Tibial artery (tissue), 4 donors: ENCODE data around the gene KCNN3.

ENCODE experiments used
- DNase-seq, 2 donors: peaks; one replicate each; pipeline ENCODE4 v3.0.0-alpha.2; 2019
- H3K27ac ChIP-seq, 2 donors: fragments of 200-600 bp; sonication (generic) in 1 of 2; 1 replicate in 1 of 2; 2 replicates in 1 of 2; pipeline ENCODE4 v1.5.1; 2018 to 2019; ENCODE audit warnings: mild to moderate bottlenecking in 1 of 2
- H3K27me3 ChIP-seq, 2 donors: fragments of 200-600 bp; sonication (generic) in 1 of 2; one replicate each; pipeline versions ENCODE4 v1.5.1 to v1.6.0; 2016 to 2019
- H3K36me3 ChIP-seq, 3 donors: fragments of 200-600 bp; sonication (generic) in 2 of 3; one replicate each; pipeline ENCODE4 v1.5.1; 2016 to 2019; ENCODE audit warnings: mild to moderate bottlenecking in 2 of 3
- H3K4me1 ChIP-seq, 4 donors: fragments of 200-600 bp; sonication (generic) in 2 of 4; 1 replicate in 3 of 4; 2 replicates in 1 of 4; pipeline ENCODE4 v1.5.1; 2016 to 2019
- H3K4me3 ChIP-seq, 2 donors: fragments of 200-600 bp; sonication (generic) in 1 of 2; 1 replicate in 1 of 2; 2 replicates in 1 of 2; pipeline ENCODE4 v1.5.1; 2018 to 2019; ENCODE audit warnings: mild to moderate bottlenecking in 2 of 2
- H3K9me3 ChIP-seq, 3 donors: fragments of 200-600 bp; sonication (generic) in 1 of 3; one replicate each; pipeline ENCODE4 v1.5.1; 2016 to 2019
- intact Hi-C: fragments of 100-400 bp; cut with DNase I; formaldehyde crosslinking; loops from one replicate; pipeline ENCODE4 v1.15.0; 2023; ENCODE audit warnings: low total_unique reads
- TF ChIP-seq, protein P1 (sequence below), 2 experiments: fragments of 200-600 bp in 1 of 2; fragments of 450-650 bp in 1 of 2; IDR thresholded peaks; one replicate each; pipeline ENCODE4 v1.5.1; 2017 to 2019; ENCODE audit warnings: antibody characterized with exemption in 2 of 2, mild to moderate bottlenecking in 1 of 2, moderate library complexity in 1 of 2

The KCNN3 gene

DNA sequence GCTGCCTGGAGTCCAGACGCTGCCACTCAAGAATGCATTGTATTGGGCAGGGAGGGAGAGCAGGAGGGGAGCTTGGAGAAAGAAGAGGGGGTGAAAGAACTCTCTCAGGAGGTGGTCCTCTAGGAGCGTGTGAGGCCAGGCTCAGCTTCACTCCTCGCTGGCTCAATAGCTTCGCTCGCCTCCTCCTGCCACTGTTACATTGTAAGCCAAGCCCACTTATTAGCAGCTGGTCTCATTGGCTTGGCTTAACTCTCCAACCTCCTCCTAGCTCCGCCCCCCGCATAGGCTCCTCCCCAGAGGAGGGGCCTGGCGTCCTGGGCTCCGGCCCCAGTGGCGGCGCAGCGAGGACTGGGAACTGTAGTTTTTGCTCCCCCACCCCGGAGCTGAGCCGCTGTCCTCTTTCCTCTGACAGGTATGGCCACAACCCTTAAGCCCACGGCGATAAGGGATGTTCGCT is at the start of gene KCNN3:
TSS of gene KCNN3 (minus strand) at position 167 of the 457 bp plus-strand sequence. CDS start 317 bp downstream, outside the sequence.
- Histone ChIP-seq H3K27ac (no peak within 1 kb of the TSS), H3K36me3 (no peaks in the 10 kb centered on the region), H3K27me3 (peaks cover 0 to 46% of the 10 kb centered on the region in 2 donors), H3K9me3 (no peaks in the 10 kb centered on the region), H3K4me3 (peak within 1 kb of the TSS; percentile 35 to 42), H3K4me1 (peaks cover 0 to 36% (median 26%) of the 10 kb centered on the region in 4 donors)
- intact Hi-C loops: no loop called here
- TF ChIP-seq, protein P1, sequence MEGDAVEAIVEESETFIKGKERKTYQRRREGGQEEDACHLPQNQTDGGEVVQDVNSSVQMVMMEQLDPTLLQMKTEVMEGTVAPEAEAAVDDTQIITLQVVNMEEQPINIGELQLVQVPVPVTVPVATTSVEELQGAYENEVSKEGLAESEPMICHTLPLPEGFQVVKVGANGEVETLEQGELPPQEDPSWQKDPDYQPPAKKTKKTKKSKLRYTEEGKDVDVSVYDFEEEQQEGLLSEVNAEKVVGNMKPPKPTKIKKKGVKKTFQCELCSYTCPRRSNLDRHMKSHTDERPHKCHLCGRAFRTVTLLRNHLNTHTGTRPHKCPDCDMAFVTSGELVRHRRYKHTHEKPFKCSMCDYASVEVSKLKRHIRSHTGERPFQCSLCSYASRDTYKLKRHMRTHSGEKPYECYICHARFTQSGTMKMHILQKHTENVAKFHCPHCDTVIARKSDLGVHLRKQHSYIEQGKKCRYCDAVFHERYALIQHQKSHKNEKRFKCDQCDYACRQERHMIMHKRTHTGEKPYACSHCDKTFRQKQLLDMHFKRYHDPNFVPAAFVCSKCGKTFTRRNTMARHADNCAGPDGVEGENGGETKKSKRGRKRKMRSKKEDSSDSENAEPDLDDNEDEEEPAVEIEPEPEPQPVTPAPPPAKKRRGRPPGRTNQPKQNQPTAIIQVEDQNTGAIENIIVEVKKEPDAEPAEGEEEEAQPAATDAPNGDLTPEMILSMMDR (IDR thresholded peaks at IDR 0.05): no peak
- peak; percentile 94 for DNase-seq

DNA sequence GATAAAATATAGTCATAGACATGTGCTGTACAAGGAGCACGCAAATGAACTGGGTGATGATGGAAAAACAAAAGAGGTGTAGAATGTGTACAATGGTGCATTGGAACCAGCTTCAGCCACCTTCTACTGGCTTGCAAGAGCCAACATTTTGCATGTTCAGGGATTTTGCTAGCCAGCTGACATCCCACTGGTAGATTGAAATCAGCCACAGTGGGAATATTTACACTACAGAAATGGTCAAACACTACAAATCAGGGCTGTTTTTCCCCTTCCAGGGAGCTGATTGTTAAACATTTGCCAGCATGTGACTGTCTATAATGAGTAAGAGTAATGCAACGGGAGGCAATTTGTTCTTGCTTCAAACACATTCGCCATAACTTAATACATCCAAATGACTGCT is 43.2 kb upstream of the KCNN3 start:
- TF ChIP-seq, protein P1 (IDR thresholded peaks at IDR 0.05): no peak
- no peaks in the 10 kb centered on the region for H3K27me3 ChIP-seq
- intact Hi-C loops: no loop called here
- H3K4me3 ChIP-seq: no peak overlapping the region
- H3K9me3 ChIP-seq: no peaks in the 10 kb centered on the region
- no peak overlapping the region for H3K27ac ChIP-seq
- no peaks in the 10 kb centered on the region for H3K4me1 ChIP-seq
- H3K36me3 ChIP-seq: peaks cover 0 to 13% (median 0%) of the 10 kb centered on the region in 3 donors
- no peak for DNase-seq

DNA sequence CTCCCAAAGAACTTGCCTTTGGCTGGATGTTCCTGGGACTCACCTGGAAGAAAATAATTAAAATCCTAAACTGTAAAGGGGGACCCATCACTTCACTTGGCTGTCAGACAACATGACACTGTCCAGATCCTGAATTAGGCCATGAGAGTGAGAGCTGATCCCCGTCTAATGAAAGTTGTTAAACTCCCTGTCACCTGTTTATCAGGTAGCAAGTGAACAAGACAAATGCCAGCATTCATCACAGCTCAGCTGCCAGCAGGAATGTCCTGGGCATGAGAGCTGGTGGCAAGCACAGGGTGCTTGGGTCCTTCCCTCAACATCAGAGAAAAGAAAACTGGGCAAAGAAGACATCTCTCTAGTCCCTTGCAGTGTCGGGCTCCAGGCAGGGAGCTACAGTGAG is 42.7 kb upstream of the KCNN3 start:
- TF ChIP-seq, protein P1 (IDR thresholded peaks at IDR 0.05): no peak
- H3K27me3 ChIP-seq: no peaks in the 10 kb centered on the region
- no peak overlapping the region for H3K4me3 ChIP-seq
- H3K36me3 ChIP-seq: peaks cover 0 to 11% (median 0%) of the 10 kb centered on the region in 3 donors
- H3K4me1 ChIP-seq: no peaks in the 10 kb centered on the region
- DNase-seq: no peak
- H3K9me3 ChIP-seq: no peaks in the 10 kb centered on the region
- intact Hi-C loops: no loop called here
- no peak overlapping the region for H3K27ac ChIP-seq

DNA sequence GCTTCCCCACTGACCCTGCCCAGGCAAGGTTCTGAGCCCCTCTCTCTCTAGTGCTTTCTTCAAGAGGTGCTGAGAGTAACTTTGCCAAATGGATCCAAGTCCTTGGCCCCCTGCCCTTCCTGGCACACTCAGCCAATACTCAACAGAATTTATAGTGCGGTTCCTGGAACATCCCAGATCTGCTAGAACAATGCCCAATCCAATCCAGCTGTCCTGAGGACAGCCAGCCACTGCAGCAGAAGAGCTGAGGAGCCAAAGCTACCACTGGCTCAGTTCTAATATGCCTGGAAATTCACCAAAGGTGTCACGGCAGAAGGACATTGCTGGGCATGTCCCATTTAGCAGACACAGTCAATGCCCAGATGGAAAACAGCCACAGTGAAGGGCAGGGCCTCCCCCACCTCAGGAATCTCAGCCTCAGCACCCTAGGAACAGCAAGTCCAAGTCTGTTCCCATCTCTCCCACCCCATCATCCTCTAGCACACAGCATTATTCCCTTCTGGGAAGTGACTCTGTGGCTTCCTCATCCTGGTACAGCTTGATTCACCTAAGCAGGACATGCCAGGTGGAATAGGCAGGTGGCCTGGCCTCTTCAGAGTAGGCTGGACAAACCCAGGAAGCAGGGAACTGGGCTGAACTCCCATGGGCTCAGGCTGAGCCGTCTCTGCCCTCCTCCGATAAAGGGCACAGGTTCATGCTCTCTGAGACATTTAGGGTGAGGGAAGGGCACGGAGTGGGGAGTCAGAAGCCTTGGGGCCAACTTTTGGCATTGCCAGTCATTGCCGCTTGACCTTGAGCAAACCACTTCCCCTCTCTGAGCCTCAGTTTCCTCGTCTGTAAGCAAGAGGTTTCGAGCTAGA is 41.8 kb upstream of the KCNN3 start:
- Histone ChIP-seq H3K27ac (no peak overlapping the region), H3K4me3 (no peak overlapping the region), H3K27me3 (no peaks in the 10 kb centered on the region), H3K4me1 (no peaks in the 10 kb centered on the region), H3K9me3 (no peaks in the 10 kb centered on the region), H3K36me3 (peaks cover 0 to 11% (median 0%) of the 10 kb centered on the region in 3 donors)
- DNase-seq: no peak
- TF ChIP-seq, protein P1 (IDR thresholded peaks at IDR 0.05): no peak
- intact Hi-C loops: no loop called here

DNA sequence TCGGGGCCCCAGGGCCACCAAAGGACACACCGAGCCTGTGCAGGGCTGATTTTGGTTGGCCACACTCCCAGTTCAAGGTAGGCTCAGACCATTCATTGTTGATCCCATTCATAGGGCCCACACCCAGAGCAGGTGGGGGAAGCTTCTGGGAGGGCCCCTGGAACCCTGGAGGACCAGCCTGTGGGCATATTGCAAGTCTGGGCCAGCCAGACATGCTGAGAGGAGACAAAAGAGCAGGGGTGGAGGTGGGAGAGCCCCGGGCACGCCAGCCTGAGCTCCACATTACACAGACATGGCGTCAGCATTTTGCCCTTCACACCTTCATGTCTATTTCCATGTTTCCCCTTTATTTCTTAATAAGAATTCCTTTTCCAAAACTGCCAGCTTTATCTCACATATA is 40.8 kb upstream of the KCNN3 start:
- TF ChIP-seq, protein P1 (IDR thresholded peaks at IDR 0.05): no peak

More for the DNA sequence above, 40.8 kb upstream of the KCNN3 start:
- peaks cover 0 to 11% (median 0%) of the 10 kb centered on the region in 3 donors for H3K36me3 ChIP-seq
- H3K27ac ChIP-seq: no peak overlapping the region
- no peaks in the 10 kb centered on the region for H3K27me3 ChIP-seq
- H3K4me1 ChIP-seq: no peaks in the 10 kb centered on the region
- H3K4me3 ChIP-seq: no peak overlapping the region
- intact Hi-C loops: no loop called here
- H3K9me3 ChIP-seq: no peaks in the 10 kb centered on the region
- no peak for DNase-seq
